ENCODE data around the gene KIAA0513.

DNA sequence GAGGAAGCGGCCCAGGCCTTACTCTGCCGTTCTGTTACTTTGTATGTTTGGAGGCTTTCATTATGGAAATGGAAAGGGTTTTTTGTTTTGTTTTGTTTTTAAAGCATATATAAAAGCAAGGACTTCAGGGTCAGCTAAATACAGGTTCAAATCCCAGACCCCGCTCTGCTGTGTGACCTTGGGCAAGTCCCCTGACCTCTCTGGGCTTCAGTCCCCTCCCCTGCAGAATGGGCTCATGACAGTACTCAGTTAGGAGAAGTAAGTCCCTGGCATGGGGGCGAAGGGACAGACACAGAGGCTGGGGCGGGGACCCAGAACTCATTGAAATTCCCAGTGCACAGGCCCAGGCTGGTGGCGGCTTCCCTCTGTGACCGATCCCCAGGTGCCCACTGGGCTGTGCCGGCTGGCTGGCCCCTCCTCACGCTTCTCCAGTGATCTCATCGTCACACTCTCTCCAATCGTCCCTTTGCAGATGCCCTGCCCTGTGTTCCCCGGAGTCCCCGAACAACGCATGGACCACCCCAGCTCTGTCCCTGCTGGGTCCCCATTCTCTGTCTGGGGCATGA is 85.7 kb downstream of the KIAA0513 start:
- TF ChIP-seq EZH2 (IDR thresholded peaks at IDR 0.05; ENCODE audit: insufficient read depth, poor library complexity, severe bottlenecking), result no peak
- TF ChIP-seq EZH2phosphoT487 (IDR thresholded peaks at IDR 0.05; ENCODE audit: insufficient read depth, low read depth), result no peak

Measured in GM23248 (cell line).